ENCODE data around the gene UBB.

Gene UBB

DNA sequence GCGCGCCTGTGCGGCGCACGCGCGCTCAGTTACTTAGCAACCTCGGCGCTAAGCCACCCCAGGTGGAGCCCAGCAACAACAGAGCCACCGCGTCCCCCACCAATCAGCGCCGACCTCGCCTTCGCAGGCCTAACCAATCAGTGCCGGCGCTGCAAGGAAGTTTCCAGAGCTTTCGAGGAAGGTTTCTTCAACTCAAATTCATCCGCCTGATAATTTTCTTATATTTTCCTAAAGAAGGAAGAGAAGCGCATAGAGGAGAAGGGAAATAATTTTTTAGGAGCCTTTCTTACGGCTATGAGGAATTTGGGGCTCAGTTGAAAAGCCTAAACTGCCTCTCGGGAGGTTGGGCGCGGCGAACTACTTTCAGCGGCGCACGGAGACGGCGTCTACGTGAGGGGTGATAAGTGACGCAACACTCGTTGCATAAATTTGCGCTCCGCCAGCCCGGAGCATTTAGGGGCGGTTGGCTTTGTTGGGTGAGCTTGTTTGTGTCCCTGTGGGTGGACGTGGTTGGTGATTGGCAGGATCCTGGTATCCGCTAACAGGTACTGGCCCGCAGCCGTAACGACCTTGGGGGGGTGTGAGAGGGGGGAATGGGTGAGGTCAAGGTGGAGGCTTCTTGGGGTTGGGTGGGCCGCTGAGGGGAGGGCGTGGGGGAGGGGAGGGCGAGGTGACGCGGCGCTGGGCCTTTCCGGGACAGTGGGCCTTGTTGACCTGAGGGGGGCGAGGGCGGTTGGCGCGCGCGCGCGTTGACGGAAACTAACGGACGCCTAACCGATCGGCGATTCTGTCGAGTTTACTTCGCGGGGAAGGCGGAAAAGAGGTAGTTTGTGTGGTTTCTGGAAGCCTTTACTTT lies at the start of gene UBB:
TSS of gene UBB (plus strand) at position 452 of the 856 bp plus-strand sequence. CDS start 817 bp downstream, outside the sequence.
- DNase-seq (ENCODE audit: low read depth in 2 of 3, low spot score in 2 of 3) = peak; percentile 79 to 87 (median 81)

DNA sequence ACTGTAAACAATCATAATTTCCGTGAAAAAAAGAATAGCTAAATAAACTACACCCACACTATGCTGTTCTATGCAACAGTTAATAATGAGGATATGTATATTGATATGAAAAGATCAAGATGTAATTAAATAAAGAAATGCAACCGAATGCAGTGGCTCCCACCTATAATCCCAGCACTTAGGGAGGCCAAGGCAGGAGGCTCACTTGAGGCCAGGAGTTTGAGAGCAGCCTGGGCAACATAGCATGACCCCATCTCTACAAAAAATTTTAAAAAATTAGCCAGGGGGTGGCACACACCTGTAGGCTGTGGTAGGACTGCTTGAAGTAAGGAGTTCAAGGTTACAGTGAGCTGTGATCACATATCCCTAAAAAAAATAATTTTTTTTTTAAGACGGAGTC lies 42.5 kb upstream of the UBB start:
- DNase-seq (ENCODE audit: low read depth in 2 of 3, low spot score in 2 of 3) = no peak

DNA sequence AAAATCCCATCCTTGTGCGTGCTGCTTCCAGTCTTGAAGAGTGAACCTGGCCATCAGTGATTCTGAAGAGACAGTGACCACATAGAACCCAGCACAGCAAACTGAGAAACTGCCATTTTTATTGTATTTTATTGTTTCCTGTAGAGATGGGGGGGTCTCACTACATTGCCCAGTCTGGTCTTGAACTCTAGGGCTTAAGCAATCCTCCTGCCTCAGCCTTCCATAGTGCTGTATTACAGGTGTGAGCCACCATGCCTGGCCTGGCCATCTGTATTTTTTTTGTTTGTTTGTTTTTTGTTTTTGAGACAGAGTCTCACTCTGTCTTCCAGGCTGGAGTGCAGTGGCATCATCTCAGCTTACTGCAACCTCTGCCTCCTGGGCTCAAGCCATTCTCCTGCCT lies 41.5 kb upstream of the UBB start:
- DNase-seq (ENCODE audit: low read depth in 2 of 3, low spot score in 2 of 3) = no peak

DNA sequence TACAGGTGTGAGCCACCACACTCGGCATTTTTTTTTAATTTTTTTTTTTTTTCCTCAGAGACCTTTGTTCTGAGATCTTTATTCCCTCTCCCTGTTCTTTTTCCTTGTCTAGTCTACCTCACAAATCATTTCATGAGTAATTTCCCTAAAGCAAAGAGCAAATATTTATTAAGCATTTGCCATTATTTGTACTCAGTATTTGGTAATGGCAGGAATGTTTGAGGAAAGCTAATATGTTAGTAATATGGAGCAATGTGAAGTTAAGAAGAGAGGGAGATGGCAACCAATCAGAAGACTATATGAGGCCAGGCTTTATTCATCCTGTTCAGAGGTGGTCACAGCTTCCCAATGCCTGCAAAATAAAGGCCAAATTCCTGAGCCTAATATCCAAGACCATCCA lies 40.9 kb upstream of the UBB start:
- DNase-seq (ENCODE audit: low read depth in 2 of 3, low spot score in 2 of 3) = no peak

DNA sequence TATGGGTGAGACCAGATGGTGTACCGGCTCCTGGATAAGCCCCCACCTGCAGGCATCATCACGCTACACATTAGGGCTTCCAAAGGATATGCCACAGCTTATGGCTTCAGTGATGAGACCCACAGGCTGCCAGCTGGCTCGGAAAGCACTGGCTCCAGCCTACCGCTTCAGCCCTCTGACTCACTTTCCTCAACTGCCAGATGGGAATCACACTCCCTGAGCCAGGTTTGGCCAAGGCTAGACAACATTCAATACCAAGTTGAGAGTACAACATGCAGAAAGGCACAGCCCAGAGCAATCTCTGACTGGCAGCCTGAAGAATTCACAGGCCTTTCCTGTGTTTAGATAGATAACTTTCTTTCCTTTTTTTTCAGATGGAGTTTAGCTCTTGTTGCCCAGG lies 37.9 kb upstream of the UBB start:
- no peak for DNase-seq (ENCODE audit: low read depth in 2 of 3, low spot score in 2 of 3)

DNA sequence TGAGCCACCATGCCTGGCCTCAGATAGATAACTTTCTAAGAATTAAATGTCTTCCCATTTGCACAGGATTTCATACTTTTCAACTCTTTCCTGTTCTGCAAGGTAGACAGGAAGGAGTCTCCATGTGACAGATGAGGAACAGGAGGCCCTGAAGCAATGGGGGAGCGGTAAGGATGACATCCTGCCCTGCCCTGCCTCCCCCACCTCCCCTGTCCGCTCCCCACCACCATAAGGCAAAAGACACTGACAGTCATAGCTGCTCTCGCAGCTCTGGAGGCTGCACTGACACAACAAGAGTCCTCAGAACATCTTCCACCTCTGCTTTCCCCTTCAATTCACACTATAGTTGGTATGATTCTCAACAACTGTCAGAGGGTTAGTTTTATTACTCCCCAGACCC lies 37.3 kb upstream of the UBB start:
- DNase-seq (ENCODE audit: low read depth in 2 of 3, low spot score in 2 of 3) = no peak

DNA sequence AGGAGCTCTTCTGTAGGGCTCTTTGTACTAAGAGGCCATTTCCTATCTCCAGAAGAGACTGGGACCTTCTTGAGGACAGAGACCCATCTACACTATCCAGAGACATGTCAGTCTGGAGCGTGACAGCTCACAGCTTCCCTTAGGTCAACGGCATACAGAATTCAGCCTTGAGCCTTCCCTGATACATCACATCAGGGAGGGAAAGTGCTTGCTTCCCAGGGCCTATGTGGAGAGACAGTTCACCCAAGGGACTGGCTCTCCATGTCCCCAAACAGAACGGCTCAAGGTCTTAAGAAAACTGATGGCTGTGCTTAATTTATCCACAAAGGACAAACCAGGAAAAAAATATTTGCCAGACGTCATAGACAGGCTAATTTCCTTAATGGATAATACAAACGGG lies 35.3 kb upstream of the UBB start:
- no peak for DNase-seq (ENCODE audit: low read depth in 2 of 3, low spot score in 2 of 3)

DNA sequence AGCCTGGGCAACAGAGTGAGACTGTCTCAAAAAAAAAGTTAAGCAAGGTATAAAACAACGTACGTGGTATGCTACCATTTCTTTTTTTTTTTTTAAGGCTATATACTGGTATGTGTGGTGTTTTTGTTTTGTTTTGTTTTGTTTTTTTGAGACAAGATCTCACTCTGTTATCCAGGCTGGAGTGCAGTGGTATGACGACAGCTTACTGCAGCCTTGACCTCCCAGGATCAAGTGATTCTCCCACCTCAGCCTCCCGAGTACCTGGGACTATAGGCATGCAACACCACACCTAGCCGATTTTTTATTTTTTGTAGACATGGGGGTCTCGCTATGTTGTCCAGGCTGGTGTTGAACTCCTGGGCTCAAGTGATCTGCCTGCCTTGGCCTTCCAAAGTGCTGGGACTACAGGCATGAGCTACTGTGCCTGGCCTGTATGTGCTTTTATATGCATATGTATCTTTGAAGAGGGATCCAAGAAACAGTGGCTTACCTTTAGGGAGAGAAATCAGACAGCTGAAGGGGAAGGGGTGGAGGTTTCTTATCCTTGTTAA lies 34.1 kb upstream of the UBB start:
- no peak for DNase-seq (ENCODE audit: low read depth in 2 of 3, low spot score in 2 of 3)

DNA sequence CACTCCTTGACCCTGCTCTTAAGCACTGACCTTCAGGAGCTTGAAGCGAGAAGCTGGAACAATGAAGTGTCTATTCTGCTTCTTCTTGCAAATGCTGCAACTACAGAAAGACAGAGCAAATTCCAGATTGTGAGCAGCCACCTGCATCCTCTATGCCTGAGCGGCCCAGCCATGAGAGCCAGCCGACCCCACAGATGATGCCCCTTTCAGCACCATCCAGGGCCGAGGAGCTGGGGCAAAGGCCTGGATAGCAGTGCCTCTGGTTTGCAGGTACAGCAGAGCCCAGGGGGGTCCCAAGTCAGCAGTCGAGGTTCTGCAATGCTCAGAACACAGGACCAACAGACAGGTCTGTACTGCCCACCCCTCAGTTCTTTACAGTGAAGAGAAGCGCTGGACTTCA lies 32.3 kb upstream of the UBB start:
- no peak for DNase-seq (ENCODE audit: low read depth in 2 of 3, low spot score in 2 of 3)

DNA sequence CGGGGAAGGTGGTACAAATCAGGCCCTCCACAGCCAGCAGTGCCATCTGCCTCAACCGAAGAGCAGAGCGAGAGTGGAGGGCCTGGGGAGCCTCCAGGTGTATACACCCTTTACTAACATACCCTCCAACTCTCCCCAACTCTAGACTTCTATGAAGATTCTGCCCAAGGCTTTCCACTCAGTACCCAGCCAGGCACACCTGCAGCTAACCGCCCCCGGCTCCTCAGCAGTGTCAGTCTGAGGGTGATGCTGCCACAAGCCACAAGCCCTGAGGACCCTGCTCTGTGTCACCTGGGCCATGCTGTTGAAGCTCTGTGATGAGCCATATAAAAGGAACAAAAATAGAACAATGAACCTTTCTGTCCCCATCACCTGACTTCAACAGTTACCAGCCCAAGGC lies 31.5 kb upstream of the UBB start:
- no peak for DNase-seq (ENCODE audit: low read depth in 2 of 3, low spot score in 2 of 3)

DNA sequence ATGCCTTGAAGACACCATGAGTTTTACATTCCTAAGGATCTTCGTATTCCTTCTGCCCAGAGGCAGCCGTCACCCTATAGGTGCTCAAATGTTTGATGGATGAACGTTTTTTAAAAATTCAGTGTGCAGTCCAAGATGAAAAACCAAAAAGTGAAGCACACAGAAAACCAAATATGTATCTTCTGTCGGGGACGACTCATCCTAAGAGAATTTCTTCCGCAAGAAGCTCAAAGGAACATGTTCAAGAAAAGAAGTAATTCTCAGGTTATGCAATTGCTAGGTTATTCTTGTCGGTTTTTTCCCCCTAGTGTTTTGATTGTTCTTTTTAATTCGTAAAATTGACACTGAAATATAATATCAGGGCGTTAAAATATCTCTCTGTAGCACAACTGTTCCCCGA lies 29.1 kb upstream of the UBB start:
- no peak for DNase-seq (ENCODE audit: low read depth in 2 of 3, low spot score in 2 of 3)

DNA sequence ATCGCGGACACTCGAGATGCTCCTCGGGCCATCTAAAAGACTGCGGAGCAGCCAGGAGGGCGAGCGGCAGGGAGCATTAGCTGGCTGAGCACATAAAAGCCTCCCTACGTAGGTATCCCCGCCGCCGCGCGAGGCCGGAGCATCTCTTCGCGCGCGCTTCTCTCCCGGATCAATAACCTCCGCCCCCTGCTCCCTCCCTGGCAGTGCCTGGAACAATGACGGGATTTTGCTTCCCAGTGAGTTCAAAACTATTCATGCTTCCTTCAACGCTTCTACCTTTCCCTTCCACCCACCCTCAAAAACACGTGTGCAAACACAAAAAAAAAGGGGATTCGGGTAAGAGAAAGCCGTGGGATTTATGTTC lies 28.6 kb upstream of the UBB start:
- peak in 2 of 3 experiments; percentile 9 to 13 for DNase-seq (ENCODE audit: low read depth in 2 of 3, low spot score in 2 of 3)

DNA sequence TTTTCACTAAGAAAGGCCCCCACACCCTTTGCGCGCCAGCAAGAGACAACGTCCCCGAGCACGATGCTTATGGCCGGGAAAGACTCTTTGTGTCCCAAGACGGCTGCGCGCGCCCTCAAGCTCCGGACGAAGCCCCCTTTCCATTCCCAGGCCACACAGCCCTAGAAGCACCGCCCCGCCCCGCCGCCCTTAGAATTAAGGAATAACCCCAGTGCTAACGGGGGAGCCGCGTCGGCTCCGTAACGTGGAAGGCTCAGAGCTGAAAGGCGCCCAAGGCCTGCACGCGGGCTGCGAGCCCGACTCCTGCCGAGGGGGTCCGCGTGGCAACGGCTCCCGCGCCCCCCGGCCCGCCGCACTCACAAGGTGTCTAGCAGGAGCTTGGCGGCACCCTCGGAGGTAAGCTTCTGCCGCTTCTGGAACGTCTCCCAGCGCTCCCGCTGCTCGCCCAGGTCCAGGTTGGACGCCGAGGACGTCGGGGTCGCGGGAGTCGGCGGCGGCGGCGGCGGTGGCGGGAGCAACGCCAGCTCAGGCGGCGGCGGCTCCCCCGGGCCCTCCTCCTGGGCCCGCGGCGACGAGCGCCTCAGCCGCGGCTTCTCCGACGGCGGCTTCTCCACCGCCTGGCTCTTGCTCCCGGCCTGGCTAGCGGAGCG lies 28.1 kb upstream of the UBB start:
- peak; percentile 16 to 51 (median 18) for DNase-seq (ENCODE audit: low read depth in 2 of 3, low spot score in 2 of 3)

DNA sequence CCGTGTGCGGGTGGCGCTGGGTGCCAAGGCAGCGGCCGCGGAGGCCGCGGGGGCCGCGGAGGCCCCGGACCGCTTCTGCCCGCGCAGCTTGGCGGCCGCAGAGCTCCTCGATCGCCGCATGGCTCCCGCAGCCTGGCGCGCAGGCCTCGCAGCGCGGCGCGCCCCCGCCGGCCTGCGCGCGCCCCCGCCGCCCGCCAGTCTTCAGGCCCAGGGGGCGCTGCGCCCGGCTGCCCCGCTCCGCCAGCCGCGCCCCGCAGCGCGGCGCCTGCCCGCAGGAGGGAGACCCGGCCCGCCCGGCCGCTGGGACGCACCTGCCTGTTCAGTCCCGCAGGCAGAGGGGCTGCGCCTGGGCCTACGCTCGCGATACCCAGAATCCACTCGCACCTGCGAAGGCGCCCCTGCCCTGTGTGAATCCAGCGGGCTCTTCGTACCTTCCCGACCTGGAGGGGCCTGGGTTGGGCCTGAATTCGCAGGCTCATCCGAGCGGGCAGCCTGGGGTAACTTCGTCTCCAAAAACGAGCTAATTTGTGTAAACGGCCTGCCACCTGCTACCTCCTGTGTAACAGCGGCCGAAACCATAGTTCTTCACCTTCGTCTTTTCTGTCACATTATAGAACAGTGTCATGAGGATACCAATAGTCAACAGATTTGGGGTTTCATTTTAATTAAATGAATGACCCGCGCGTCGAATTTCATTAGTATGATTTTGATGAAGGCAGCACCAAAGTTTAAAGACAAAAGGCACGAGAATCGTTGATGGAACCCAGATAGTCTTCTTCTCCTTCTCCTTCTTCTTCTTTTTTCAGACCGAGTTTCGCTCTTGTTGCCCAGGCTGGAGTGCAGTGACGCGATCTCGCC lies 27.3 kb upstream of the UBB start, which contains the start of gene CENPV:
TSS of gene CENPV (minus strand) at position 153 of the 858 bp plus-strand sequence. CDS start at position 120, 33 bp downstream.
- peak; percentile 23 to 49 (median 42) for DNase-seq (ENCODE audit: low read depth in 2 of 3, low spot score in 2 of 3)

DNA sequence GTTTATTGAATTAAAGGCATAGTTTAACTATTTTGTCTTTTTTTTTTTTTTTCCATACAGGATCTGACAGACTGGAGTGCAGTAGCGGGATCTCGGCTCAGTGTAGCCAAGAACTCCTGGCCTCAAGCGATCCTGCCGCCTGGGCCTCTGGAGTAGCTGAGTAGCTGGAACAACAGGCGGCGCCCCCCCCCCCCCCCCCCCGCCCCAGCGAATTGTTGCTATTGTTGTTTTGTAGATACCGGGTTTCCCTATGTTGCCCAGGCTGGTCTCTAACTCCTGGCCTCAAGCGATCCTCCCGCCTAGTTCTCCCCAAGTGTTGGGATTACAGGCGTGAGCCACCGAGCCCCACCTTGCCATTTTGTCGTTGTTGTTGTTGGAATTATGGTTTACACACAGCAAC lies 26.3 kb upstream of the UBB start:
- no peak for DNase-seq (ENCODE audit: low read depth in 2 of 3, low spot score in 2 of 3)

DNA sequence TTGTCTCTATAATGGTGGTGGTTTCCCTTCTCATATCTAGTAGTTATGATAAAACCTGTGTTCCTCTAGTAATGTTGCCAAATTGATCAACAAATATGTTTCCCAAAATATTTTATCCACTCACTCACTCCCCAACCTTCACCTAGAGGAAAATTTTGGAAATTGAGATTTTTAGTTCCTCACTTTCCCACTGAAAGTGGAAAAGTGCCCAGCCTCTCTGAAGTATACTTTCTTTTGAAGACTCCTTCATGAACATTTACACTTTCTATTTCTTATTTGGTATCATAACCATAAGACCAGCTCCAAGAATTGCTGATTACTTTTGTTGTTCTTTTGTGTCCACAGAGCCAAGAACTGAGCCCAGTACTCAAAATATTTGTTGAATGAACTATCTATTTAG lies 22.5 kb upstream of the UBB start:
- no peak for DNase-seq (ENCODE audit: low read depth in 2 of 3, low spot score in 2 of 3)

DNA sequence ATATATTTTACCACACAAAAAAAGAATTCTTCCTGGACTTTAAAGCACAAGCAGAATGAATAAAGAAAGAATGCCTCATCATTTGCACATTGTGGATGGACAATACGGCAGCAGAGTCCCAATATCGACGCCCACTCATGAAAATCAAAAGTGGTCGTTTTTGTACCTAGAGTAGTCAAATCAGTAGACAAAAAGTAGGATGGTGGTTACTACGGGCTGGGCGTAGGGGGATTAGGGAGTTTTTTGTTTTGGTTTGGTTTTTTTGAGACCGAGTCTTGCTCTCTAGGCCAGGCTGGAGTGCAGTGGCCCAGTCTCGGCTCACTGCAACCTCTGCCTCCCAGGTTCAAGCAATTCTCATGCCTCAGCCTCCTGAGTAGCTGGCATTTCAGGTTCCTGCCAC lies 19.0 kb upstream of the UBB start:
- DNase-seq (ENCODE audit: low read depth in 2 of 3, low spot score in 2 of 3) = no peak

DNA sequence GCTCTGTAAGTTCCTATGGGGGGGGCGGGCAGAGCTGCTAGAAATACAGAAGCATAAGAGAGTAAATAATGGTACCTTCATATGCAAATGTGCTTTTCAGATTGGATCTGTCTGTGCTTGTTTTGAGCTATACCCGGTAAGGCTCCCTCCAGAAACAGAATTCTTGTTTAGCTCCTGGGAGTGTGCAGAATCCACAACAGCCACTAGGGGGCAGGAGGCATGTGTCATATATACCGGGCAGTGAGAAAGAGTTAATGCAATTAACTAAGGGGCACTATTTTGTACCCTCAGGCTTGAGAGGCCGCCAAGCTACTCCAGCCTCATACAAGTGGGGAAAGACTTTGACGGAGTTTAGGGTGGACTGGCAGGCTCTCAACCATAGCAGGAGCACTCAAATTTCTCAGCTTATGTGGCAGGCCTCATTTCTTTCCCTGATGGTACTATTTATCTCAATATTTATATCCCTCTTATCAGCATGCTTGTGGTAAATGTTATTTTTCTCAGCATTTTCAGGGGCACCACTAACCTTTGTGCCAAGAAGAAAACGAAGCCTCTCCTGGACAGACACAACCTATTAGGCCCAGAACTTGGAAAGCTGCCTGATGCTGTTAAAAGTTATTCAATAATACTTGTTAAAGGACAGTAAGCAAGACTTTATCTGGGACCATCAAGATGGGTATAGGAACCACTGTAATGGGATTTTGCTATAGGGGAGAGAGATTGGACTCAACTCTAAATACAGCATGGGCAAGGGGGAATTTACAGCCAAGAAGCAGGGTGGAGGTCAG lies 16.9 kb upstream of the UBB start:
- DNase-seq (ENCODE audit: low read depth in 2 of 3, low spot score in 2 of 3) = peak in 2 of 3 experiments; percentile 35 to 62

DNA sequence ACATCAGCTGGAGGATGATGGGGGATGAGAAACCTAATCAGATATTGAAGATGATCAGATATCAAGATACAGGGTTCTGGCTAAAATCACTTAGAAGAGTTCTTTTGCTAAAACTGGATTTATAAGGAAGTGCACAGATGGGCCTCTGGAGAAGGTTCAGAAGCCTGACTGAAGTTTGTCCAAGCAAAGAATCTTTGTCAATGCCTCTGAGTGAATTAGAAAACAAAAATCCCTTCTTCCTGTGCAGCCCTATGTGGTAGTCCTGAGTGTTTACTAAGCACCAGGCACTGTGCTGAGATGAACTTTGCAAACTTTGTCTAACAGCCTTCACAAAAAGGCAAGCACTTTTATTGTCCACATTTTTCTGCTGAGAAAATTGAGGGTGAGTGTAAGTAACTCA lies 16.3 kb upstream of the UBB start:
- no peak for DNase-seq (ENCODE audit: low read depth in 2 of 3, low spot score in 2 of 3)

DNA sequence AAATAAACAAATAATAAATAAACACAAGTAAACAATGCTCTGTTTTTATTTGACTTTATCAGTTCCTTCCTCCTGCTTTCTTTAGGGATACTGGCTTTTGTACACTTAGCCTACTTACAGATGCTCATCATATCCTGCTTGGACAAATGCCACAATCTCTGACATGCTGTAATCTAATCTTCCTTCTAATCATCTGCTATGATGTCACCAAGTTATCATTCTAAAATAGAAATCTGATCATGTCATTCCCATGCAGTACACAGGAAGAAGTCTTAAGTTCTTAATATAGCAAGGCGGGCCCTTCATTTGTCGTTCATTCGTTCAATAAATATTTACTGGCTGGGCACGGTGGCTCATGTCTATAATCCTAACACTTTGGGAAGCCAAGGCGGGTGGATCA lies 9.1 kb upstream of the UBB start:
- no peak for DNase-seq (ENCODE audit: low read depth in 2 of 3, low spot score in 2 of 3)
